ENCODE data around the gene GPR42. TPM values are rescaled to one million over a fixed set of nuclear protein-coding genes. Genes with fewer than 3 reads are reported as not detected.

Gene GPR42
- total RNA-seq, 1 donor from 2014 or later = not detected

GRCh38 chr19:35363001-35363590 lies 7.8 kb upstream of the GPR42 start:
- no peaks in the 10 kb centered on the region for H3K27me3 ChIP-seq
- DNase-seq (ENCODE audit: low spot score in 2 of 2) = no peak
- no peak overlapping the region for H3K4me3 ChIP-seq
- no peaks in the 10 kb centered on the region for H3K4me1 ChIP-seq
- no peak overlapping the region for H3K27ac ChIP-seq
- intact Hi-C loops (cut with DNase I) = no loop called here
- no peaks in the 10 kb centered on the region for H3K9me3 ChIP-seq
- no peak for TF ChIP-seq CTCF (IDR thresholded peaks at IDR 0.05)
- H3K36me3 ChIP-seq = no peaks in the 10 kb centered on the region

- DNase-seq (ENCODE audit: low spot score in 2 of 2) = no peak
Measured at GRCh38 chr19:35363711-35364425, 7.0 kb upstream of the GPR42 start.

GRCh38 chr19:35365303-35365702 lies 5.6 kb upstream of the GPR42 start:
- no peaks in the 10 kb centered on the region for H3K27me3 ChIP-seq
- no peak for TF ChIP-seq CTCF (IDR thresholded peaks at IDR 0.05)
- peaks cover 0 to 4% of the 10 kb centered on the region in 2 donors for H3K9me3 ChIP-seq
- H3K4me3 ChIP-seq = no peak overlapping the region
- intact Hi-C loops (cut with DNase I) = no loop called here
- no peaks in the 10 kb centered on the region for H3K36me3 ChIP-seq
- DNase-seq (ENCODE audit: low spot score in 2 of 2) = no peak
- H3K27ac ChIP-seq = no peak overlapping the region
- no peaks in the 10 kb centered on the region for H3K4me1 ChIP-seq

More at GRCh38 chr19:35363711-35364425, 7.0 kb upstream of the GPR42 start:
- no peak for TF ChIP-seq CTCF (IDR thresholded peaks at IDR 0.05)
- no peak overlapping the region for H3K27ac ChIP-seq
- H3K4me1 ChIP-seq = no peaks in the 10 kb centered on the region
- H3K36me3 ChIP-seq = no peaks in the 10 kb centered on the region
- no peaks in the 10 kb centered on the region for H3K27me3 ChIP-seq
- H3K9me3 ChIP-seq = no peaks in the 10 kb centered on the region
- H3K4me3 ChIP-seq = no peak overlapping the region
- intact Hi-C loops (cut with DNase I) = no loop called here

GRCh38 chr19:35368378-35368777 lies 2.5 kb upstream of the GPR42 start:
- Histone ChIP-seq H3K4me3 (no peak overlapping the region), H3K36me3 (no peaks in the 10 kb centered on the region), H3K27me3 (no peaks in the 10 kb centered on the region), H3K4me1 (no peaks in the 10 kb centered on the region), H3K9me3 (peaks cover 0 to 4% of the 10 kb centered on the region in 2 donors), H3K27ac (no peak overlapping the region)
- intact Hi-C loops (cut with DNase I) = no loop called here
- TF ChIP-seq CTCF (IDR thresholded peaks at IDR 0.05) = no peak
- DNase-seq (ENCODE audit: low spot score in 2 of 2) = no peak

GRCh38 chr19:35369522-35369921 lies 1.3 kb upstream of the GPR42 start:
- H3K27ac ChIP-seq = no peak overlapping the region
- H3K36me3 ChIP-seq = no peaks in the 10 kb centered on the region
- H3K4me1 ChIP-seq = no peaks in the 10 kb centered on the region
- no peak for TF ChIP-seq CTCF (IDR thresholded peaks at IDR 0.05)
- DNase-seq (ENCODE audit: low spot score in 2 of 2) = no peak
- intact Hi-C loops (cut with DNase I) = no loop called here
- H3K4me3 ChIP-seq = no peak overlapping the region
- peaks cover 0 to 4% of the 10 kb centered on the region in 2 donors for H3K9me3 ChIP-seq
- no peaks in the 10 kb centered on the region for H3K27me3 ChIP-seq
